Urinary bladder (tissue), 4 donors: Measurements from ENCODE around the gene DHRS2. TPM values are rescaled to one million over a fixed set of nuclear protein-coding genes. Genes with fewer than 3 reads are reported as not detected.
"Not testable (repeated sequence)": the region's sequence is repeated elsewhere in the genome, so short reads cannot be mapped to it uniquely, and the experiment has no call there.

Source experiments
- DNase-seq: peaks from one replicate; pipeline ENCODE4 v3.0.0-alpha.2; 2015; ENCODE audit errors: extremely low spot score
- H3K27ac ChIP-seq: one replicate; pipeline ENCODE4 v1.5.1; 2013; ENCODE audit warnings: low read depth, mild to moderate bottlenecking, moderate library complexity
- H3K36me3 ChIP-seq: one replicate; pipeline ENCODE4 v1.6.1; 2013; ENCODE audit warnings: mild to moderate bottlenecking, moderate library complexity; ENCODE audit not compliant: insufficient read depth
- H3K4me1 ChIP-seq: one replicate; pipeline ENCODE4 v1.6.1; 2013; ENCODE audit warnings: mild to moderate bottlenecking, moderate library complexity; ENCODE audit not compliant: insufficient read depth
- H3K4me3 ChIP-seq: one replicate; pipeline ENCODE4 v1.5.1; 2013; ENCODE audit warnings: low read depth, low read length
- WGBS: extraction: QIAGEN DNeasy Blood & Tissue Kit; methylation state at CpG from one replicate; pipeline ENCODE4 v1.1.7; 2013; 5-methylcytosine and 5-hydroxymethylcytosine counted together
- polyA plus RNA-seq: library from polyadenylated mRNA; stranded (reverse); fragments of 200-250 nt; gene quantifications from one replicate; pipeline ENCODE4 v1.2.3, GENCODE V29; 2013
- total RNA-seq: library from RNA; depleted of rRNA; stranded (reverse); fragments of >200 nt; gene quantifications from one replicate; pipeline ENCODE4 v1.2.3, GENCODE V29; 2014
- donor health status: healthy with polysubstance abuse.
- donor health status: healthy.

DHRS2 gene
- total and polyA plus RNA-seq, 2 donors = 309 to 593 TPM

GRCh38 chr14:23605931-23606585, 30.1 kb upstream of the DHRS2 start:
- no peak for DNase-seq
- H3K36me3 ChIP-seq = no peaks in the 10 kb centered on the region
- 69% methylated on average over 6 of the region's 6 CpGs for WGBS
- H3K4me3 ChIP-seq = no peak overlapping the region
- no peaks in the 10 kb centered on the region for H3K4me1 ChIP-seq
- H3K27ac ChIP-seq = no peak overlapping the region

- Histone ChIP-seq H3K36me3 (no peaks in the 10 kb centered on the region), H3K4me3 (no peak overlapping the region), H3K4me1 (no peaks in the 10 kb centered on the region), H3K27ac (no peak overlapping the region)
- 33% methylated on average over 1 of the region's 1 CpG for whole genome bisulfite sequencing
- no peak for DNase-seq
Observed at GRCh38 chr14:23608454-23608853, 27.7 kb upstream of the DHRS2 start.

GRCh38 chr14:23609001-23609400, 27.2 kb upstream of the DHRS2 start:
- no peaks in the 10 kb centered on the region for H3K4me1 ChIP-seq
- no peak overlapping the region for H3K27ac ChIP-seq
- H3K36me3 ChIP-seq = no peaks in the 10 kb centered on the region
- no peak for DNase-seq
- H3K4me3 ChIP-seq = no peak overlapping the region
- WGBS = 86% methylated on average over 3 of the region's 3 CpGs

- H3K4me3 ChIP-seq, H3K4me1 ChIP-seq, H3K36me3 ChIP-seq, H3K27ac ChIP-seq, DNase-seq: not testable (repeated sequence)
- 69% methylated on average over 7 of the region's 7 CpGs for WGBS
Observed at GRCh38 chr14:23609411-23610089, 26.6 kb upstream of the DHRS2 start.

- WGBS = 61% methylated on average over 2 of the region's 2 CpGs
- no peak for DNase-seq
- no peak overlapping the region for H3K4me3 ChIP-seq
- no peaks in the 10 kb centered on the region for H3K36me3 ChIP-seq
- peaks cover 1% of the 10 kb centered on the region for H3K4me1 ChIP-seq
- no peak overlapping the region for H3K27ac ChIP-seq
Observed at GRCh38 chr14:23610090-23610814, 25.9 kb upstream of the DHRS2 start.

GRCh38 chr14:23610815-23611289, 25.3 kb upstream of the DHRS2 start:
- no peak overlapping the region for H3K27ac ChIP-seq
- WGBS = 54% methylated on average over 4 of the region's 4 CpGs

GRCh38 chr14:23612354-23612732, 23.8 kb upstream of the DHRS2 start:
- no peaks in the 10 kb centered on the region for H3K36me3 ChIP-seq
- H3K27ac ChIP-seq = no peak overlapping the region
- 60% methylated on average over 4 of the region's 4 CpGs for WGBS
- H3K4me3 ChIP-seq = no peak overlapping the region
- DNase-seq = no peak
- peaks cover 1% of the 10 kb centered on the region for H3K4me1 ChIP-seq

More at GRCh38 chr14:23610815-23611289, 25.3 kb upstream of the DHRS2 start:
- no peaks in the 10 kb centered on the region for H3K36me3 ChIP-seq
- DNase-seq = no peak
- H3K4me1 ChIP-seq = peaks cover 1% of the 10 kb centered on the region
- H3K4me3 ChIP-seq = no peak overlapping the region

- no peak overlapping the region for H3K27ac ChIP-seq
- H3K4me3 ChIP-seq = no peak overlapping the region
- no peak for DNase-seq
- H3K36me3 ChIP-seq = no peaks in the 10 kb centered on the region
- H3K4me1 ChIP-seq = peaks cover 1% of the 10 kb centered on the region
- 94% methylated on average over 1 of the region's 1 CpG for WGBS
Observed at GRCh38 chr14:23612802-23613201, 23.4 kb upstream of the DHRS2 start.

GRCh38 chr14:23613242-23614070, 22.7 kb upstream of the DHRS2 start:
- Histone ChIP-seq H3K36me3 (no peaks in the 10 kb centered on the region), H3K27ac (no peak overlapping the region), H3K4me1 (peaks cover 1% of the 10 kb centered on the region), H3K4me3 (no peak overlapping the region)
- 81% methylated on average over 6 of the region's 6 CpGs for WGBS
- DNase-seq = no peak

GRCh38 chr14:23614395-23614828, 21.8 kb upstream of the DHRS2 start:
- Histone ChIP-seq H3K36me3 (no peaks in the 10 kb centered on the region), H3K4me3 (no peak overlapping the region), H3K27ac (no peak overlapping the region), H3K4me1 (peaks cover 1% of the 10 kb centered on the region)
- WGBS = 59% methylated on average over 2 of the region's 2 CpGs
- no peak for DNase-seq

GRCh38 chr14:23615856-23616255, 20.3 kb upstream of the DHRS2 start:
- H3K36me3 ChIP-seq = no peaks in the 10 kb centered on the region
- no peak overlapping the region for H3K4me3 ChIP-seq
- 44% methylated on average over 5 of the region's 5 CpGs for WGBS
- no peak overlapping the region for H3K27ac ChIP-seq
- H3K4me1 ChIP-seq = peaks cover 1% of the 10 kb centered on the region
- no peak for DNase-seq

- 76% methylated on average over 1 of the region's 1 CpG for WGBS
- H3K4me1 ChIP-seq = peaks cover 1% of the 10 kb centered on the region
- H3K36me3 ChIP-seq = no peaks in the 10 kb centered on the region
- DNase-seq = no peak
- H3K27ac ChIP-seq = no peak overlapping the region
- H3K4me3 ChIP-seq = no peak overlapping the region
Observed at GRCh38 chr14:23617539-23617938, 18.6 kb upstream of the DHRS2 start.

- Histone ChIP-seq H3K36me3 (no peaks in the 10 kb centered on the region), H3K4me1 (peaks cover 1% of the 10 kb centered on the region), H3K4me3 (no peak overlapping the region), H3K27ac (no peak overlapping the region)
- 71% methylated on average over 2 of the region's 2 CpGs for WGBS
- DNase-seq = no peak
Observed at GRCh38 chr14:23618415-23618988, 17.7 kb upstream of the DHRS2 start.
